CD4-positive, CD25-positive, alpha-beta regulatory T cell (primary cell): ENCODE measurements around the gene TMEM243. TPM values are rescaled to one million over a fixed set of nuclear protein-coding genes. Genes with fewer than 3 reads are reported as not detected.

Source experiments
- ATAC-seq, 2 donors: fragments of 150-1000 bp; cut with Tn5 transposase; one replicate each; pipeline ENCODE4 v1.10.0; 2021; ENCODE audit warnings: low read depth in 2 of 2, moderate number of reproducible peaks in 2 of 2, moderate library complexity in 1 of 2
- DNase-seq, 3 donors: peaks; one replicate each; pipeline versions ENCODE4 v3.0.0 to v3.0.0-alpha.2; 2012 to 2022; ENCODE audit warnings: mixed read lengths in 1 of 3
- H3K27ac ChIP-seq: one replicate; pipeline ENCODE4 v1.7.0; 2013; ENCODE audit warnings: mild to moderate bottlenecking, low read length; ENCODE audit not compliant: insufficient read depth, poor library complexity, severe bottlenecking
- H3K27me3 ChIP-seq: one replicate; pipeline ENCODE4 v1.7.0; 2013; ENCODE audit warnings: low read length; ENCODE audit not compliant: control insufficient read depth, insufficient read depth
- H3K36me3 ChIP-seq: one replicate; pipeline ENCODE4 v1.7.0; 2013; ENCODE audit warnings: mild to moderate bottlenecking, low read length, moderate library complexity; ENCODE audit not compliant: control insufficient read depth, insufficient read depth
- H3K4me1 ChIP-seq: 2 replicates; pipeline ENCODE4 v1.7.0; 2013; ENCODE audit warnings: mild to moderate bottlenecking, low read length; ENCODE audit not compliant: insufficient read depth, control insufficient read depth, poor library complexity, severe bottlenecking
- H3K4me3 ChIP-seq: one replicate; pipeline ENCODE4 v1.7.0; 2013; ENCODE audit warnings: low read depth, mild to moderate bottlenecking, low read length, moderate library complexity
- H3K9me3 ChIP-seq, 2 experiments: 1 replicate in 1 of 2; 2 replicates in 1 of 2; pipeline ENCODE4 v1.7.0; 2013; ENCODE audit warnings: low read length in 2 of 2, mild to moderate bottlenecking in 1 of 2, moderate library complexity in 1 of 2; ENCODE audit not compliant: control insufficient read depth in 2 of 2
- H3K27ac Mint-ChIP-seq, 3 donors: one replicate each; pipeline ENCODE4 v1.8.0; 2020 to 2022; ENCODE audit warnings: mild to moderate bottlenecking in 3 of 3, mixed read lengths in 3 of 3, moderate library complexity in 2 of 3
- H3K27me3 Mint-ChIP-seq: one replicate; pipeline ENCODE4 v1.8.0; 2022; ENCODE audit warnings: mild to moderate bottlenecking, mixed read lengths
- H3K36me3 Mint-ChIP-seq: one replicate; pipeline ENCODE4 v1.8.0; 2020; ENCODE audit warnings: mixed read lengths
- H3K4me1 Mint-ChIP-seq, 4 donors: one replicate each; pipeline ENCODE4 v1.8.0; 2020 to 2022; ENCODE audit warnings: mixed read lengths in 4 of 4, mild to moderate bottlenecking in 1 of 4
- H3K4me3 Mint-ChIP-seq, 4 donors: one replicate each; pipeline ENCODE4 v1.8.0; 2020 to 2022; ENCODE audit warnings: mild to moderate bottlenecking in 4 of 4, mixed read lengths in 4 of 4, moderate library complexity in 3 of 4
- H3K9me3 Mint-ChIP-seq, 7 donors: one replicate each; pipeline ENCODE4 v1.8.0; 2020 to 2022; ENCODE audit warnings: mixed read lengths in 7 of 7, mild to moderate bottlenecking in 3 of 7, moderate library complexity in 2 of 7
- polyA plus RNA-seq, 4 donors: library from polyadenylated mRNA; unstranded; fragments of 300-500 nt; fragmentation: Illumina TruSeq; gene quantifications; one replicate each; pipeline ENCODE4 v1.2.3, GENCODE V29; 2021
- total RNA-seq: library from RNA; stranded (reverse); gene quantifications from one replicate; pipeline ENCODE4 v1.2.3, GENCODE V29; 2022

Gene TMEM243
- total and polyA plus RNA-seq, 5 donors from 2014 or later: 56.9 to 98.0 (median 78.7) TPM

DNA sequence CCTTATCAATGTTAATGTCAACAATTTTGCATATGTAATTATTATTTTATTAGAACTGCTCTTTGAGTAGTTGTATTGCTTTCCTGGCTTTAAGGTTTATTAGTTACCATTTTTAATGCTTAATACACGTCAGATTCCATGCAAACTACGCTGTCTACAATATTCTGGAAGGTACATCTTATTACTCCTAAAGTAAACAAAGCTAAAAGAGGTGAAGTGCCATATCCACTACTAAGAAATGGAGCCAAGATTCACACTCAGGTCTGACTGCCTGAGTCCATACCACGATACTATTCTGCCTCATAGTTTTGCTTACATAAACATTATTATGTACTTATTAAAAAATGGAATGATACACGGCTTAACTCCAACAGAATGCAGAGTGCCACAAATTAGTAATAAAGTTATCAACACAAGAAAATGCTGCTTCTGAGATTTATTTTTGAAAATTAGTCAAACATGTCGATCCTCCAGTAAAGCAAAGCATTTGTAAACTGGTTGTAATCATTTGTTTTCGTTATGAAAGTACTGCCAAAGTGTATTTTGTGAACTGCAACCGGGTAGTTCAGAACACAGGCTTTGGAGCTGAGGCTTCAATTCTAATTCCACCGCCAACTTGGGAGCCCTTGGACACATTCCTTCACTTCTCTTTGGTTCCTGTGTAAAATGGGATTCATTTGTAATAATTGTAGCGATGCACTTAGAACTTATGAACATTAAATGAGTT is 68.4 kb downstream of the TMEM243 start:
- Histone ChIP-seq H3K9me3 (no peaks in the 10 kb centered on the region), H3K27ac (peak overlapping the region; percentile 94), H3K4me3 (peak overlapping the region; percentile 93), H3K4me1 (peaks cover 39% of the 10 kb centered on the region), H3K27me3 (no peaks in the 10 kb centered on the region), H3K36me3 (no peaks in the 10 kb centered on the region)
- ATAC-seq (no peak), DNase-seq (no peak)
- H3K27me3 Mint-ChIP-seq: no peaks in the 10 kb centered on the region
- peak overlapping the region; percentile 98 to 99 (median 98) for H3K27ac Mint-ChIP-seq
- peak overlapping the region; percentile 96 to 98 (median 98) for H3K4me3 Mint-ChIP-seq
- H3K36me3 Mint-ChIP-seq: peaks cover 8% of the 10 kb centered on the region
- peaks cover 22 to 43% (median 31%) of the 10 kb centered on the region in 4 donors for H3K4me1 Mint-ChIP-seq
- no peaks in the 10 kb centered on the region for H3K9me3 Mint-ChIP-seq

DNA sequence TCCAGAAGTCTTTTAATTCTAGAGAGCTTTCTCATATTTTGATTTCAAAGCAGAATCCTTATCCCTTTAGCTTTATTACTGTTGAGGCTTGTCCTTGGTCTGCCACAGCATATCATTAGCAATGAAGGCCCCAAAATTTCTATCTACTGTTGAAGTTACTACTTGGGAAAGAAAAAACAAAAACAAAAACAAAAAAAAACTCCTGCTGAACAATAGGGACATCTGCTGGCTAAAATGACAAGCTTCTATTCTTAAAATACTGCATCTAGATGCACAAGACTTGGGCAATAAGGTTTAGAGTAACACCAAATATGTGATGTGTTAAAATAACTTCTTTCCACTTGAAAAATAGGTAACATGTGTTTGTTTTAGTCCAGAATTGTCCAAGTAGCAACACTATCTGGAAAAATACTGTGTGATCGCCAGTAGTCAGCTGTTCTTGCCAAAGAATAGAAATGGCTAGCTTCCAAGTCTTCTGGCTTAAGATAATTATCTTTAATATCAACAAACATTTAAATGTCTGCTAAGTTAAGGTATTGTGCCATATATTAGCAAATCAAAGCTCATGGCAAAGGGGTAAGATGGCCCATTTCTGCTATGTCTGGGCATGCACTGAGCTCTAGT is 71.1 kb downstream of the TMEM243 start:
- peaks cover 5% of the 10 kb centered on the region for H3K27me3 Mint-ChIP-seq
- H3K27ac Mint-ChIP-seq: no peak overlapping the region
- H3K4me1 Mint-ChIP-seq: peaks cover 5 to 18% (median 12%) of the 10 kb centered on the region in 4 donors
- Histone ChIP-seq H3K9me3 (no peaks in the 10 kb centered on the region), H3K4me3 (no peak overlapping the region), H3K27ac (no peak overlapping the region), H3K27me3 (peaks cover 2% of the 10 kb centered on the region), H3K4me1 (peaks cover 11% of the 10 kb centered on the region), H3K36me3 (no peaks in the 10 kb centered on the region)
- H3K9me3 Mint-ChIP-seq: no peaks in the 10 kb centered on the region
- H3K36me3 Mint-ChIP-seq: no peaks in the 10 kb centered on the region
- DNase-seq (peak in 2 of 3 donors; percentile 18 to 19), ATAC-seq (no peak)
- no peak overlapping the region for H3K4me3 Mint-ChIP-seq

DNA sequence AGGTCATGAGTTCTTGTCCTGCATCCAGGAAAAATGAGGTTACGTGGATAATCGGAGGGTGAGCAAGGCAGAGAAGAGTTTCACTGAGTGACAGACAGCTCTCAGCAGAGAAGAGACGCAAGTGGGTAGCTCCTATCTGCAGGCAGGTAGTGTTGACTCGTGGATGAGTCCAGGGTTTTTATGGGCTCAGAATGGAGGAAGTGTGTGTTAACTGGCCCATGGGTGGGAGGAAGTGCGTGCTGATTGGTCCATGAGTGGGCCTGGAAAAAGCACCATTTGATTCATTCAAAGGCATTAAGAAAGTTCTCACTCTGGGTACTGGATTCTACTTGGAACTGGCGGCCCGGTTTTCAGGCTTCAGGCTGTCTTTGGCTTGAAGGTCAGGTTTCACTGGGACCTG is 72.0 kb downstream of the TMEM243 start:
- Mint-ChIP-seq H3K27ac (no peak overlapping the region), H3K9me3 (no peaks in the 10 kb centered on the region), H3K4me3 (no peak overlapping the region), H3K36me3 (no peaks in the 10 kb centered on the region), H3K4me1 (peaks cover 3 to 9% (median 7%) of the 10 kb centered on the region in 4 donors), H3K27me3 (peaks cover 5% of the 10 kb centered on the region)
- Histone ChIP-seq H3K4me1 (peaks cover 7% of the 10 kb centered on the region), H3K36me3 (no peaks in the 10 kb centered on the region), H3K9me3 (no peaks in the 10 kb centered on the region), H3K27me3 (peaks cover 2% of the 10 kb centered on the region), H3K27ac (no peak overlapping the region), H3K4me3 (no peak overlapping the region)
- DNase-seq (no peak), ATAC-seq (no peak)

DNA sequence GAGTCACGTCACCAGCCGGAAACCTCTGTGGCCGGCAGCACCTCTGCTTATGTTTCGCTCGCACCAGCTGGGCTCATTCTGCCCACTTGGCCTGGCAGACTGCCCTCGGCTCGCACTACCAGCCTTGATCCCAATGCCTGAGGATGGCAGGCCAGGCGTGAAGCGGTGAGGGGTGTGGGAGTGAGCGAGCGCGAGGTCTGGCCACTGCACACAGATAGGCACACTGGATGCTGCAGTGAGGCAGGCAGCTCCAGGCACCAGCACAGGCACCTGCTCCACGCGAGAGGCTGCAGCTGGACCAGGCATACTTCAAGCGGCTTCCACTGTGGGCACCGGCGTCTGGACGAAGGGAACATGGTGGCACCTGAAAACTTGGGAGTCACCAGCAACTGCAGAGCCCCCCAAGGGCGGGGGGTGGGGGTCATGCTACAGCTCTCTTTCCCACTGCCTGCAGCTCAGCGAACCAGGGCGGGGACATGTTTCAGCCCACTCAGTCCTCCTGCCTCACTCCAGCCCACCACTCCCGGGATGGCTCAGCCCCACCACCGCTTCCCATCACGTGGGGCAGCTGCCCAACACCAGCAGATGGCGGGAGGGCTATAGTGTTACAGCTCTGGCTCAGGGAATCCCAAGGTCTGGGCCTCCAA is 72.7 kb downstream of the TMEM243 start:
- H3K27me3 Mint-ChIP-seq: peaks cover 10% of the 10 kb centered on the region
- Histone ChIP-seq H3K9me3 (no peaks in the 10 kb centered on the region), H3K4me1 (peaks cover 6% of the 10 kb centered on the region), H3K4me3 (no peak overlapping the region), H3K27me3 (peaks cover 2% of the 10 kb centered on the region), H3K36me3 (no peaks in the 10 kb centered on the region), H3K27ac (no peak overlapping the region)
- H3K27ac Mint-ChIP-seq: no peak overlapping the region
- H3K9me3 Mint-ChIP-seq: no peaks in the 10 kb centered on the region
- ATAC-seq (no peak), DNase-seq (no peak)
- H3K36me3 Mint-ChIP-seq: no peaks in the 10 kb centered on the region
- H3K4me1 Mint-ChIP-seq: peaks cover 3 to 7% (median 5%) of the 10 kb centered on the region in 4 donors
- no peak overlapping the region for H3K4me3 Mint-ChIP-seq

Other genes with a start within 250 kb of the TMEM243 start
- gene ELAPOR2, start 160.1 kb downstream of the TMEM243 start, total RNA-seq: 20.3 TPM
- 1 to 10 TPM; 2.4 to 5.5 (median 2.9) TPM for gene ELAPOR2, start 160.1 kb downstream of the TMEM243 start, polyA plus RNA-seq
- gene DMTF1, start 67.3 kb downstream of the TMEM243 start, total RNA-seq: 167 TPM
- 10 to 100 TPM; 27.9 to 34.6 (median 31.7) TPM for gene DMTF1, start 67.3 kb downstream of the TMEM243 start, polyA plus RNA-seq
- 12.4 TPM for gene CROT, start 125.9 kb upstream of the TMEM243 start, total RNA-seq
- 1 to 10 TPM; 5.8 to 6.8 (median 6.5) TPM for gene CROT, start 125.9 kb upstream of the TMEM243 start, polyA plus RNA-seq